Measurements from ENCODE around the gene SDS.

DNA sequence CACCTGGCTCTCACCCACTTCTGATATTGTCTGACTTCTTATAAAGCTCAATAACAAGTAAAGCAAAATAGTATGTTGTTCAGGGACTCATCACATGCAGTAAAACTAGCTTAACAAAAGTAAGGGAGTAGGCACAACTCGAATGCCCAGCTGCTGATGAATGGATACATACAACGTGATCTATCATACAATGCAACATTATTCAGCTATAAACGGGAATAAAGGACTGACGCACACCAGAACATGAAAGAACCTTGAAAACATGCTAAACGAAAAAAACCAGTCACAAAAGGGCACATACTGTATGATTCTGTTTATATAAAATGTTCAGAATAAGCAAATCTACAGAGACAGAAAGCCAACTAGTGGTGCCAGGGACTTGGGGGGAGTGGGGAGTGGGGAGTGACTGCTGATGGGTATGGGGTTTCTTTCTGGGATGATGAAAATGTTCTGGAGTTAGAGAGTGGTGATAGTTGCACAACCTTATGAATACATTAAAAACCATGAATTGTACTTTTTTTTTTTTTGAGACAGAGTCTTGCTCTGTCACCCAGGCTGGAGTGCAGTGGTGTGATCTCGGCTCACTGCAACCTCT is 34.2 kb downstream of the SDS start:
- TF ChIP-seq, protein P1, sequence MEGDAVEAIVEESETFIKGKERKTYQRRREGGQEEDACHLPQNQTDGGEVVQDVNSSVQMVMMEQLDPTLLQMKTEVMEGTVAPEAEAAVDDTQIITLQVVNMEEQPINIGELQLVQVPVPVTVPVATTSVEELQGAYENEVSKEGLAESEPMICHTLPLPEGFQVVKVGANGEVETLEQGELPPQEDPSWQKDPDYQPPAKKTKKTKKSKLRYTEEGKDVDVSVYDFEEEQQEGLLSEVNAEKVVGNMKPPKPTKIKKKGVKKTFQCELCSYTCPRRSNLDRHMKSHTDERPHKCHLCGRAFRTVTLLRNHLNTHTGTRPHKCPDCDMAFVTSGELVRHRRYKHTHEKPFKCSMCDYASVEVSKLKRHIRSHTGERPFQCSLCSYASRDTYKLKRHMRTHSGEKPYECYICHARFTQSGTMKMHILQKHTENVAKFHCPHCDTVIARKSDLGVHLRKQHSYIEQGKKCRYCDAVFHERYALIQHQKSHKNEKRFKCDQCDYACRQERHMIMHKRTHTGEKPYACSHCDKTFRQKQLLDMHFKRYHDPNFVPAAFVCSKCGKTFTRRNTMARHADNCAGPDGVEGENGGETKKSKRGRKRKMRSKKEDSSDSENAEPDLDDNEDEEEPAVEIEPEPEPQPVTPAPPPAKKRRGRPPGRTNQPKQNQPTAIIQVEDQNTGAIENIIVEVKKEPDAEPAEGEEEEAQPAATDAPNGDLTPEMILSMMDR (conservative IDR thresholded peaks at IDR 0.05; ENCODE audit: low read depth in 2 of 2) = no peak
- TF ChIP-seq EZH2 (IDR thresholded peaks at IDR 0.05; ENCODE audit: low read depth, unreplicated experiment) (no peak), EZH2phosphoT487 (IDR thresholded peaks at IDR 0.05; ENCODE audit: unreplicated experiment) (no peak), ZNF114 (CRISPR knock-in tag; IDR thresholded peaks at IDR 0.05) (no peak), STAT1 (IDR thresholded peaks at IDR 0.05; ENCODE audit: unreplicated experiment) (no peak), POLR2AphosphoS5 (IDR thresholded peaks at IDR 0.05; ENCODE audit: low read depth) (no peak), NANOG (IDR thresholded peaks at IDR 0.05; ENCODE audit: borderline replicate concordance) (no peak)
- TF ChIP-seq, protein P2, sequence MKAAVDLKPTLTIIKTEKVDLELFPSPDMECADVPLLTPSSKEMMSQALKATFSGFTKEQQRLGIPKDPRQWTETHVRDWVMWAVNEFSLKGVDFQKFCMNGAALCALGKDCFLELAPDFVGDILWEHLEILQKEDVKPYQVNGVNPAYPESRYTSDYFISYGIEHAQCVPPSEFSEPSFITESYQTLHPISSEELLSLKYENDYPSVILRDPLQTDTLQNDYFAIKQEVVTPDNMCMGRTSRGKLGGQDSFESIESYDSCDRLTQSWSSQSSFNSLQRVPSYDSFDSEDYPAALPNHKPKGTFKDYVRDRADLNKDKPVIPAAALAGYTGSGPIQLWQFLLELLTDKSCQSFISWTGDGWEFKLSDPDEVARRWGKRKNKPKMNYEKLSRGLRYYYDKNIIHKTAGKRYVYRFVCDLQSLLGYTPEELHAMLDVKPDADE (IDR thresholded peaks at IDR 0.05) = no peak
- TF ChIP-seq, protein P3, sequence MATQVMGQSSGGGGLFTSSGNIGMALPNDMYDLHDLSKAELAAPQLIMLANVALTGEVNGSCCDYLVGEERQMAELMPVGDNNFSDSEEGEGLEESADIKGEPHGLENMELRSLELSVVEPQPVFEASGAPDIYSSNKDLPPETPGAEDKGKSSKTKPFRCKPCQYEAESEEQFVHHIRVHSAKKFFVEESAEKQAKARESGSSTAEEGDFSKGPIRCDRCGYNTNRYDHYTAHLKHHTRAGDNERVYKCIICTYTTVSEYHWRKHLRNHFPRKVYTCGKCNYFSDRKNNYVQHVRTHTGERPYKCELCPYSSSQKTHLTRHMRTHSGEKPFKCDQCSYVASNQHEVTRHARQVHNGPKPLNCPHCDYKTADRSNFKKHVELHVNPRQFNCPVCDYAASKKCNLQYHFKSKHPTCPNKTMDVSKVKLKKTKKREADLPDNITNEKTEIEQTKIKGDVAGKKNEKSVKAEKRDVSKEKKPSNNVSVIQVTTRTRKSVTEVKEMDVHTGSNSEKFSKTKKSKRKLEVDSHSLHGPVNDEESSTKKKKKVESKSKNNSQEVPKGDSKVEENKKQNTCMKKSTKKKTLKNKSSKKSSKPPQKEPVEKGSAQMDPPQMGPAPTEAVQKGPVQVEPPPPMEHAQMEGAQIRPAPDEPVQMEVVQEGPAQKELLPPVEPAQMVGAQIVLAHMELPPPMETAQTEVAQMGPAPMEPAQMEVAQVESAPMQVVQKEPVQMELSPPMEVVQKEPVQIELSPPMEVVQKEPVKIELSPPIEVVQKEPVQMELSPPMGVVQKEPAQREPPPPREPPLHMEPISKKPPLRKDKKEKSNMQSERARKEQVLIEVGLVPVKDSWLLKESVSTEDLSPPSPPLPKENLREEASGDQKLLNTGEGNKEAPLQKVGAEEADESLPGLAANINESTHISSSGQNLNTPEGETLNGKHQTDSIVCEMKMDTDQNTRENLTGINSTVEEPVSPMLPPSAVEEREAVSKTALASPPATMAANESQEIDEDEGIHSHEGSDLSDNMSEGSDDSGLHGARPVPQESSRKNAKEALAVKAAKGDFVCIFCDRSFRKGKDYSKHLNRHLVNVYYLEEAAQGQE (IDR thresholded peaks at IDR 0.05; ENCODE audit: unreplicated experiment) = no peak

Data from GM23338 (cell line).